GM23338 (cell line): Measurements from ENCODE around the gene PPP2R5C. TPM values are rescaled to one million over a fixed set of nuclear protein-coding genes. Genes with fewer than 3 reads are reported as not detected.

Source experiments
- CREB1 ChIP-seq: fragments of 250-450 bp; sonication (Bioruptor Pico); IDR thresholded peaks from 2 replicates; pipeline ENCODE4 v1.5.0; 2020; ENCODE audit warnings: low read depth, mild to moderate bottlenecking, moderate library complexity
- ETS1 ChIP-seq: IDR thresholded peaks from 2 replicates; pipeline ENCODE4 v1.6.1; 2016; ENCODE audit warnings: antibody characterized with exemption
- EZH2phosphoT487 ChIP-seq: fragments of 200-600 bp; sonication (generic); IDR thresholded peaks from one replicate; pipeline ENCODE4 v1.8.1; 2018; ENCODE audit warnings: antibody characterized with exemption; ENCODE audit not compliant: unreplicated experiment
- JUNB ChIP-seq: IDR thresholded peaks from one replicate; pipeline ENCODE4 v1.6.1; 2016; ENCODE audit warnings: antibody characterized with exemption; ENCODE audit not compliant: unreplicated experiment
- POLR2AphosphoS5 ChIP-seq: IDR thresholded peaks from 2 replicates; pipeline ENCODE4 v1.6.1; 2016; ENCODE audit warnings: antibody characterized with exemption, low read depth
- REST ChIP-seq: IDR thresholded peaks from one replicate; pipeline ENCODE4 v1.6.1; 2018; ENCODE audit warnings: antibody characterized with exemption; ENCODE audit not compliant: unreplicated experiment
- ZNF114 ChIP-seq: fragments of 250-450 bp; sonication (Bioruptor Pico); IDR thresholded peaks from 2 replicates; pipeline ENCODE4 v1.5.0; 2020; ENCODE audit warnings: mild to moderate bottlenecking, moderate library complexity
- ZNF462 ChIP-seq: fragments of 250-450 bp; sonication (Bioruptor Pico); IDR thresholded peaks from 2 replicates; pipeline ENCODE4 v1.5.0; 2020; ENCODE audit warnings: mild to moderate bottlenecking, moderate library complexity
- polyA plus RNA-seq: library from polyadenylated mRNA; unstranded; fragments of >200 nt; fragmentation: Nextera tagmentation; extraction: Ambion mirVana; gene quantifications from 2 replicates; pipeline ENCODE4 v1.2.1, GENCODE V29; 2016
- total RNA-seq: library from RNA; depleted of rRNA; stranded (reverse); fragments of >200 nt; shearing (Covaris generic); gene quantifications from 2 replicates; pipeline ENCODE4 v1.2.3, GENCODE V29; 2014

PPP2R5C gene
- total and polyA plus RNA-seq, 2 experiments from 2014 or later: 75.4 to 79.7 TPM

GRCh38 chr14:101947904-101948665 lies 186.6 kb downstream of the PPP2R5C start (continued):
- TF ChIP-seq ZNF462 (CRISPR knock-in tag) (no peak), REST (no peak), EZH2phosphoT487 (no peak), POLR2AphosphoS5 (peak; percentile 98), ETS1 (peak; percentile 70; the same call in 1 of the 2 replicates), ZNF114 (CRISPR knock-in tag) (no peak), CREB1 (peak; percentile 99), JUNB (no peak)
